Neural progenitor cell (in vitro differentiated cells): Measurements from ENCODE around the gene PATJ. TPM values are rescaled to one million over a fixed set of nuclear protein-coding genes. Genes with fewer than 3 reads are reported as not detected.
A peak's percentile ranks its signal among the peaks of the same experiment; 100 is the strongest.
"Not testable (repeated sequence)": the region's sequence is repeated elsewhere in the genome, so short reads cannot be mapped to it uniquely, and the experiment has no call there.

ENCODE experiments used
- DNase-seq: peaks from one replicate; pipeline ENCODE4 v3.0.0-alpha.2; 2016; ENCODE audit warnings: low spot score
- H2AFZ ChIP-seq: fragments of 200-600 bp; sonication (generic); replicated peaks from 2 replicates; pipeline ENCODE4 v1.6.1; 2016; ENCODE audit warnings: antibody characterized with exemption
- H3F3A ChIP-seq: fragments of 200-600 bp; sonication (generic); 2 replicates; pipeline ENCODE4 v1.6.1; 2016; ENCODE audit warnings: antibody characterized with exemption, low read depth
- H3K27ac ChIP-seq: fragments of 200-600 bp; sonication (generic); 2 replicates; pipeline ENCODE4 v1.5.1; 2016; ENCODE audit warnings: mild to moderate bottlenecking
- H3K27me3 ChIP-seq: fragments of 200-600 bp; sonication (generic); 2 replicates; pipeline ENCODE4 v1.6.1; 2016; ENCODE audit warnings: mild to moderate bottlenecking, moderate library complexity
- H3K36me3 ChIP-seq: fragments of 200-600 bp; sonication (generic); 2 replicates; pipeline ENCODE4 v1.5.1; 2016
- H3K4me1 ChIP-seq: fragments of 200-600 bp; sonication (generic); 2 replicates; pipeline ENCODE4 v1.6.1; 2016; ENCODE audit warnings: mixed run types
- H3K4me2 ChIP-seq: fragments of 200-600 bp; sonication (generic); 2 replicates; pipeline ENCODE4 v1.6.1; 2016
- H3K4me3 ChIP-seq: fragments of 200-600 bp; sonication (generic); 2 replicates; pipeline ENCODE4 v1.5.1; 2016
- H3K79me2 ChIP-seq: fragments of 200-600 bp; sonication (generic); 2 replicates; pipeline ENCODE4 v1.6.1; 2016; ENCODE audit warnings: low read depth
- H3K9ac ChIP-seq: fragments of 200-600 bp; sonication (generic); 2 replicates; pipeline ENCODE4 v1.6.1; 2016
- H3K9me3 ChIP-seq: fragments of 200-600 bp; sonication (generic); 2 replicates; pipeline ENCODE4 v1.5.1; 2016; ENCODE audit warnings: low read depth
- H4K20me1 ChIP-seq: fragments of 200-600 bp; sonication (generic); 2 replicates; pipeline ENCODE4 v1.6.1; 2016; ENCODE audit warnings: low read depth
- H3K27ac Mint-ChIP-seq: 3 replicates; pipeline ENCODE4 v1.8.0; 2021; ENCODE audit warnings: mixed read lengths
- H3K27me3 Mint-ChIP-seq: 2 replicates; pipeline ENCODE4 v1.8.0; 2022; ENCODE audit warnings: low read depth, mild to moderate bottlenecking, inconsistent platforms, moderate library complexity, mixed read lengths; ENCODE audit not compliant: insufficient read depth
- H3K36me3 Mint-ChIP-seq: 3 replicates; pipeline ENCODE4 v1.8.0; 2021; ENCODE audit warnings: mixed read lengths
- H3K4me1 Mint-ChIP-seq: 3 replicates; pipeline ENCODE4 v1.8.0; 2021; ENCODE audit warnings: mixed read lengths
- H3K4me3 Mint-ChIP-seq: 3 replicates; pipeline ENCODE4 v1.8.0; 2021; ENCODE audit warnings: mild to moderate bottlenecking, moderate library complexity, mixed read lengths
- H3K9me3 Mint-ChIP-seq: 3 replicates; pipeline ENCODE4 v1.8.0; 2020; ENCODE audit warnings: mixed read lengths
- EZH2 ChIP-seq: fragments of 200-600 bp; sonication (generic); IDR thresholded peaks from 2 replicates; pipeline ENCODE4 v1.6.1; 2017; ENCODE audit warnings: antibody characterized with exemption, mild to moderate bottlenecking, moderate library complexity
- EZH2phosphoT487 ChIP-seq: fragments of 200-600 bp; sonication (generic); IDR thresholded peaks from 2 replicates; pipeline ENCODE4 v1.6.1; 2017; ENCODE audit warnings: antibody characterized with exemption
- total RNA-seq: library from RNA; depleted of rRNA; stranded (reverse); fragments of >200 nt; gene quantifications from 2 replicates; pipeline ENCODE4 v1.2.3, GENCODE V29; 2015; ENCODE audit warnings: low replicate concordance
- TF ChIP-seq, protein P1 (sequence below): fragments of 200-600 bp; sonication (generic); IDR thresholded peaks from 2 replicates; pipeline ENCODE4 v1.5.1; 2017; ENCODE audit warnings: antibody characterized with exemption, mild to moderate bottlenecking

Gene PATJ
- total RNA-seq, 1 donor from 2014 or later, result 24.8 TPM

- H3K27ac Mint-ChIP-seq, result no peak overlapping the region
- DNase-seq, result peak; percentile 64
Observed at GRCh38 chr1:62144238-62144831, 402.1 kb downstream of the PATJ start.

GRCh38 chr1:62159940-62160348, 417.7 kb downstream of the PATJ start:
- DNase-seq, result no peak
- Mint-ChIP-seq H3K4me3 (no peak overlapping the region), H3K27me3 (no peaks in the 10 kb centered on the region), H3K27ac (no peak overlapping the region), H3K4me1 (no peaks in the 10 kb centered on the region), H3K9me3 (no peaks in the 10 kb centered on the region), H3K36me3 (no peaks in the 10 kb centered on the region)
- H3K27me3 ChIP-seq, result no peaks in the 10 kb centered on the region
- H3K79me2 ChIP-seq, result no peaks in the 10 kb centered on the region
- H3K27ac ChIP-seq, result no peak overlapping the region
- no peak overlapping the region for H2AFZ ChIP-seq
- no peaks in the 10 kb centered on the region for H3K36me3 ChIP-seq
- no peaks in the 10 kb centered on the region for H3K4me1 ChIP-seq
- no peak overlapping the region for H3K9ac ChIP-seq
- H3F3A ChIP-seq, result no peaks in the 10 kb centered on the region
- H3K4me2 ChIP-seq, result no peak overlapping the region
- H3K4me3 ChIP-seq, result no peak overlapping the region
- no peaks in the 10 kb centered on the region for H4K20me1 ChIP-seq
- no peak for TF ChIP-seq EZH2
- TF ChIP-seq EZH2phosphoT487, result no peak
- TF ChIP-seq, protein P1, sequence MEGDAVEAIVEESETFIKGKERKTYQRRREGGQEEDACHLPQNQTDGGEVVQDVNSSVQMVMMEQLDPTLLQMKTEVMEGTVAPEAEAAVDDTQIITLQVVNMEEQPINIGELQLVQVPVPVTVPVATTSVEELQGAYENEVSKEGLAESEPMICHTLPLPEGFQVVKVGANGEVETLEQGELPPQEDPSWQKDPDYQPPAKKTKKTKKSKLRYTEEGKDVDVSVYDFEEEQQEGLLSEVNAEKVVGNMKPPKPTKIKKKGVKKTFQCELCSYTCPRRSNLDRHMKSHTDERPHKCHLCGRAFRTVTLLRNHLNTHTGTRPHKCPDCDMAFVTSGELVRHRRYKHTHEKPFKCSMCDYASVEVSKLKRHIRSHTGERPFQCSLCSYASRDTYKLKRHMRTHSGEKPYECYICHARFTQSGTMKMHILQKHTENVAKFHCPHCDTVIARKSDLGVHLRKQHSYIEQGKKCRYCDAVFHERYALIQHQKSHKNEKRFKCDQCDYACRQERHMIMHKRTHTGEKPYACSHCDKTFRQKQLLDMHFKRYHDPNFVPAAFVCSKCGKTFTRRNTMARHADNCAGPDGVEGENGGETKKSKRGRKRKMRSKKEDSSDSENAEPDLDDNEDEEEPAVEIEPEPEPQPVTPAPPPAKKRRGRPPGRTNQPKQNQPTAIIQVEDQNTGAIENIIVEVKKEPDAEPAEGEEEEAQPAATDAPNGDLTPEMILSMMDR, result no peak
- no peaks in the 10 kb centered on the region for H3K9me3 ChIP-seq

More at GRCh38 chr1:62144238-62144831, 402.1 kb downstream of the PATJ start:
- Histone ChIP-seq H3K9me3 (no peaks in the 10 kb centered on the region), H3K27me3 (no peaks in the 10 kb centered on the region), H3K36me3 (no peaks in the 10 kb centered on the region), H2AFZ (no peak overlapping the region), H3K79me2 (no peaks in the 10 kb centered on the region), H3K4me1 (peaks cover 12% of the 10 kb centered on the region), H3K9ac (no peak overlapping the region), H3K4me2 (no peak overlapping the region), H4K20me1 (no peaks in the 10 kb centered on the region), H3K27ac (no peak overlapping the region), H3K4me3 (no peak overlapping the region), H3F3A (peaks cover 13% of the 10 kb centered on the region)
- Mint-ChIP-seq H3K4me3 (no peak overlapping the region), H3K27me3 (peaks cover 7% of the 10 kb centered on the region), H3K36me3 (peaks cover 8% of the 10 kb centered on the region), H3K4me1 (peaks cover 16% of the 10 kb centered on the region), H3K9me3 (no peaks in the 10 kb centered on the region)
- TF ChIP-seq, protein P1, result peak; percentile 77
- TF ChIP-seq EZH2 (no peak), EZH2phosphoT487 (no peak)

DNA sequence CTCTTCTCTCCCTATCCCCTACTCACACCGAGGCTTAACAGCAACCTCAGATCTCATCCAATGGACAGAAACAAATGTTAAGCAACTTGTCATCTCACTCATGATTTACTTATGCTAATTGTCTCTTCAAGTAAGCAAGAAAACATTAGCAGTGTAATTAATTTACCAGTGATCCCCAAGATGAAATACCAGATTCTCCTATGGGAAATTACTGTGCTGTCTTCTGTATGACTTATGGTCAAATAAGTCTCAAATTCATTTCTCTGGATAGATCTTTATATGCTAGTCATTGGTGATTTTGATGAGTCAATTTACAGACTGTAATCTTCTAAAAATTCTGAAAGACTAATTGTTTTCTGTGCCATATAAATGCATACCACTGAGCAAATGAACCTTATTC, 419.4 kb downstream of the PATJ start:
- Histone ChIP-seq H3K27ac (no peak overlapping the region), H3F3A (no peaks in the 10 kb centered on the region), H3K79me2 (no peaks in the 10 kb centered on the region), H3K9ac (no peak overlapping the region), H3K4me3 (no peak overlapping the region), H3K4me1 (no peaks in the 10 kb centered on the region), H3K36me3 (no peaks in the 10 kb centered on the region), H3K9me3 (no peaks in the 10 kb centered on the region), H3K27me3 (no peaks in the 10 kb centered on the region), H4K20me1 (no peaks in the 10 kb centered on the region), H2AFZ (no peak overlapping the region), H3K4me2 (no peak overlapping the region)
- TF ChIP-seq, protein P1, result no peak
- TF ChIP-seq EZH2 (no peak), EZH2phosphoT487 (no peak)
- no peak overlapping the region for H3K27ac Mint-ChIP-seq
- no peaks in the 10 kb centered on the region for H3K36me3 Mint-ChIP-seq
- no peaks in the 10 kb centered on the region for H3K27me3 Mint-ChIP-seq
- H3K9me3 Mint-ChIP-seq, result no peaks in the 10 kb centered on the region
- no peak overlapping the region for H3K4me3 Mint-ChIP-seq
- H3K4me1 Mint-ChIP-seq, result no peaks in the 10 kb centered on the region
- DNase-seq, result no peak

- H3K36me3 ChIP-seq, H3K4me3 ChIP-seq, H3K4me3 Mint-ChIP-seq, H3F3A ChIP-seq, H3K4me1 Mint-ChIP-seq, H4K20me1 ChIP-seq, H3K27ac Mint-ChIP-seq, H3K27me3 ChIP-seq, H3K36me3 Mint-ChIP-seq, H3K9ac ChIP-seq, H2AFZ ChIP-seq, H3K27ac ChIP-seq, DNase-seq, H3K27me3 Mint-ChIP-seq, H3K79me2 ChIP-seq, H3K9me3 ChIP-seq, H3K4me2 ChIP-seq, H3K9me3 Mint-ChIP-seq, H3K4me1 ChIP-seq: not testable (repeated sequence)
Observed at GRCh38 chr1:62170380-62170779, 428.1 kb downstream of the PATJ start.
